ENCODE results near the gene DSP. TPM values are rescaled to one million over a fixed set of nuclear protein-coding genes. Genes with fewer than 3 reads are reported as not detected.

DSP gene, protein sequence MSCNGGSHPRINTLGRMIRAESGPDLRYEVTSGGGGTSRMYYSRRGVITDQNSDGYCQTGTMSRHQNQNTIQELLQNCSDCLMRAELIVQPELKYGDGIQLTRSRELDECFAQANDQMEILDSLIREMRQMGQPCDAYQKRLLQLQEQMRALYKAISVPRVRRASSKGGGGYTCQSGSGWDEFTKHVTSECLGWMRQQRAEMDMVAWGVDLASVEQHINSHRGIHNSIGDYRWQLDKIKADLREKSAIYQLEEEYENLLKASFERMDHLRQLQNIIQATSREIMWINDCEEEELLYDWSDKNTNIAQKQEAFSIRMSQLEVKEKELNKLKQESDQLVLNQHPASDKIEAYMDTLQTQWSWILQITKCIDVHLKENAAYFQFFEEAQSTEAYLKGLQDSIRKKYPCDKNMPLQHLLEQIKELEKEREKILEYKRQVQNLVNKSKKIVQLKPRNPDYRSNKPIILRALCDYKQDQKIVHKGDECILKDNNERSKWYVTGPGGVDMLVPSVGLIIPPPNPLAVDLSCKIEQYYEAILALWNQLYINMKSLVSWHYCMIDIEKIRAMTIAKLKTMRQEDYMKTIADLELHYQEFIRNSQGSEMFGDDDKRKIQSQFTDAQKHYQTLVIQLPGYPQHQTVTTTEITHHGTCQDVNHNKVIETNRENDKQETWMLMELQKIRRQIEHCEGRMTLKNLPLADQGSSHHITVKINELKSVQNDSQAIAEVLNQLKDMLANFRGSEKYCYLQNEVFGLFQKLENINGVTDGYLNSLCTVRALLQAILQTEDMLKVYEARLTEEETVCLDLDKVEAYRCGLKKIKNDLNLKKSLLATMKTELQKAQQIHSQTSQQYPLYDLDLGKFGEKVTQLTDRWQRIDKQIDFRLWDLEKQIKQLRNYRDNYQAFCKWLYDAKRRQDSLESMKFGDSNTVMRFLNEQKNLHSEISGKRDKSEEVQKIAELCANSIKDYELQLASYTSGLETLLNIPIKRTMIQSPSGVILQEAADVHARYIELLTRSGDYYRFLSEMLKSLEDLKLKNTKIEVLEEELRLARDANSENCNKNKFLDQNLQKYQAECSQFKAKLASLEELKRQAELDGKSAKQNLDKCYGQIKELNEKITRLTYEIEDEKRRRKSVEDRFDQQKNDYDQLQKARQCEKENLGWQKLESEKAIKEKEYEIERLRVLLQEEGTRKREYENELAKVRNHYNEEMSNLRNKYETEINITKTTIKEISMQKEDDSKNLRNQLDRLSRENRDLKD (N-terminal part only)
- total RNA-seq = 1 to 10 TPM; 3.0 to 3.4 TPM
- long read RNA-seq, donor 1, partial matches to known transcripts = 1 of 1 reads
- long read RNA-seq, donor 1, other reads (novel, unspliced or antisense) = 0 of 1 reads
- long read RNA-seq, donor 2, partial matches to known transcripts = 2 of 4 reads
- long read RNA-seq, donor 2, other reads (novel, unspliced or antisense) = 2 of 4 reads

DNA sequence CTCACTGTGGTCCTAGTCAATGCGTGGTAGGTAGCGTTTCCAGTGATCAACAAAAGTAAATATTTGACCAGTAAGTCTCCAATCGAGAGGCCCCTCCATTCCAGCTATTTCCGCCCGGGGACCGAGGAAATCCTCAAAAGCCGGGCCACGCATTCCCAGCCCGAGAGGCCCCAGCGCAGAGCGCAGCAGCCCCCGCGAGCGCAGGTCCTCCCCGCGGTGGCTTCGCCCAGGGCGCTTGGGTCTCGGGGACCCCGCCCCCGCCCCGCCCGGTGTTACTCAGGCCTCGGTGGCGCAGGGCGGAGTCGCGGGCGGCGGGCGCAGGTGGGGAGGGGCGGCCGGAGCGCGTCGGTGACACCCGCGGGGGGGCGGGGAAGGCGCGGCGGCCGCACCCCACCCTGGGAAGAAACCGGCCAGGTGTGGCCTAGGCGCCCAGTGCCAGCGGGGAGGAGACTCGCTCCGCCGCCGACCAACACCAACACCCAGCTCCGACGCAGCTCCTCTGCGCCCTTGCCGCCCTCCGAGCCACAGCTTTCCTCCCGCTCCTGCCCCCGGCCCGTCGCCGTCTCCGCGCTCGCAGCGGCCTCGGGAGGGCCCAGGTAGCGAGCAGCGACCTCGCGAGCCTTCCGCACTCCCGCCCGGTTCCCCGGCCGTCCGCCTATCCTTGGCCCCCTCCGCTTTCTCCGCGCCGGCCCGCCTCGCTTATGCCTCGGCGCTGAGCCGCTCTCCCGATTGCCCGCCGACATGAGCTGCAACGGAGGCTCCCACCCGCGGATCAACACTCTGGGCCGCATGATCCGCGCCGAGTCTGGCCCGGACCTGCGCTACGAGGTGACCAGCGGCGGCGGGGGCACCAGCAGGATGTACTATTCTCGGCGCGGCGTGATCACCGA, at the start of gene DSP:
Gene DSP, plus strand, starts transcription at position 497 of the 890 bp plus-strand sequence. Its CDS starts 245 bp downstream, at position 742.
- DNase-seq (ENCODE audit: low spot score) = peak; percentile 78
- intact Hi-C loops (cut with DNase I) = no loop called here

DNA sequence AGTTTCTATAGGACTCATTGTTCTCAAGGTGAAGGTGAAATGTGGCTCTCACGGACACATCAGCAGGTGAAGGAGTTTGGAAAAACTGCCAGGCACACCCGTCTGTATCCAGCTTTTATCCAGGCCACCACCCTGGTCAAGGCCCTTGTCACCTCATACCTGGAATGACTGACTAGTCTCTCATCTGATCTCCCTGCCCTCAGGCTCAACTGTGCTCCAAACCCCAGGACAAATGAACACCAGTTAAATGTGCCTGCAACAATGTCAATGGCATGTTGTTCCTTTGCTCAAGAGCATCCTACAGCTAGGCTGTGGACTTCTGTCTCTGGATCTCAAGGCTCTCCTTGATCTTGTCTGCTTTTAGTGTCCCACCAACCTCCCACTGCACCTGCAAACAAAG, 47.6 kb upstream of the DSP start:
- intact Hi-C loops (cut with DNase I) = no loop called here

DNA sequence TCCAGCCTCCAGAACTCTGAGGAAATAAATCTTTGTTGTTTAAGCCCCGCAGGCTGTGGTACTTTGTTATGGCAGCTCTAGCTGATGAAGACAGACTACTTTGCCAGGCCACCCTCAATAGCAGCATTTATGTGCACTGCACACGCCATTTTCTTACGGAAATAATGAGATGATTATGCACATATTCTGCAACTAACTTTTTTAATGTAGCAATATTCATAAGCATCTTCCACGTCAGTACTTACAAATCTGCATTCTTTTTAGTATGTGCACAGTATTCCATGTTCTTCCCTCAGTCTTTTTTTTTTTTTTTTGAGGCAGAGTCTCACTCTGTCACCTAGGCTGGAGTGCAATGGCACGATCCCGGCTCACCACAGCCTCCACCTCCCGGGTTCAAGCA, 46.8 kb upstream of the DSP start:
- DNase-seq (ENCODE audit: low spot score) = no peak
- intact Hi-C loops (cut with DNase I) = no loop called here

More for the DNA sequence above, 47.6 kb upstream of the DSP start:
- no peak for DNase-seq (ENCODE audit: low spot score)

DNA sequence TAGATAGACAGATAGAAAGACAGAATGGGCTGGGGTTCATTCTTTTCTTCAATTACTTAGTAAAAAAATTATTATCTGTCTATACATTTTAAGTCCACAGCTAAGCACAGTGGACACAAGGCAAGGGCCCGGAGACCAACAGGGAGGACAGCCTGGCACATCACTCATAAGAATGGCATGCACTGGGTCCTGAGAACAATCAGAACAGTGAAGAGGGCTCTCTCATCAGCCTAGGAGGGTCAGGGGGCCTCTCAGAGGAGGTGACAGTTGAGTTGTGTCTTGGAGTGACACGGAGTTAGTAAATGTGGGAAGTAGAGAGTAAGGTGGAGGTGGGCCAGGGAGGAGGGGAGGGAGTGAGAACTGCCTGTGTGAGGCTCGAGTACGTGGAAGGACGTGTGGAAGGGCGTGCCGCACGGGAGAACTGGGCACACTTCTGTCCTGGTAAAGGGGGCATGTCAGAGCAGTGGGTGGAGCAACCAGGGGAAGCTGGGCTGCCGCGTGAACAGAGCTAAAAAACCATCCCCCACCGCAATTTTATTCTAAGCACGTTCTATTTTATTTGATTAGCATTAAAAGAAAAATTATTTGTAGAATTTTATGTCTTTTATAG, 45.1 kb upstream of the DSP start:
- no peak for DNase-seq (ENCODE audit: low spot score)
- intact Hi-C loops (cut with DNase I) = no loop called here

DNA sequence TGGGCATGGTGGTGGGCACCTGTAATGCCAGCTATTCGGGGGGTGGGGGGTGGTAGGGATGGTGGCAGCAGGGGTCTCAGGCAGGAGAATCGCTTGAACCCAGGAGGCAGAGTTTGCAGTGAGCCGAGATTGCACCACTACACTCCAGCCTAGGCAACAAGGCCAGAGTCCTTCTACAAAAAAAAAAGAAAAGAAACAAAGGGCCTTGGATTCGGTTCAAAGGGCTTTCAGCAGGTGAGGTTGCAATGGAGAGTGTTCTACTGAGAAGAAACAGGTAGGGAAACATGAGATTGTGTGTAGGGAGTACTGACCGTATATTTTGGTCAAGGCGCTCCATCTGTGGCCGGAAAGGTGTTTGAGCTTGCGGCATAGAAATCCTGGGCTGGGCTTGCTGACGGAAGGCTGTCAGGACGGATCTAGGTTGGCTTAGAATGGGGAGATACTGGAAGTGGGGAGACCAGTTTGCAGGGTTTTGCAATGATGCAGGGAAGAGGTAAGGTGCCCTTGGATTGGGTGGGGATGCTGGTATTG, 40.7 kb upstream of the DSP start:
- intact Hi-C loops (cut with DNase I) = no loop called here

DNA sequence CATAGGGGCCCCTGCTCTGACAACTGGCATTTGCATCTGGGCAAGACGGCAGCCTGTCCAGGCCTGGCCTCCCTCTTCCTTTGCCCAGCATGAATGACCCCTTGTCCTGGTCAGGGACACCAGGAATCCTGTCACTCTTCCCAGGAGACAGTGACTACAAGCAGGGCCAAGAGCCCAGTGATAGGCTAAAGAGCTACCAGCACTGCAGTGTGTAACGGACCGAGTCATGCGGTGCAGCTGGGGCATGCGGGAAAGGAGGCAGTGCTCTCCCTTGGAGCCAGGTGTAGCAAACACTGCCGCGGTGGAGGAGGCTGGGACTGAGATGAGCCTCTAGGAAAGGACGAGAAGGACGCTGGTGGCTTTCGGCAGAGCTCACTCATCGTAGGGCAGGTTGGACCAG, 38.7 kb upstream of the DSP start:
- intact Hi-C loops (cut with DNase I) = no loop called here
- no peak for DNase-seq (ENCODE audit: low spot score)

More for the DNA sequence above, 40.7 kb upstream of the DSP start:
- no peak for DNase-seq (ENCODE audit: low spot score)

DNA sequence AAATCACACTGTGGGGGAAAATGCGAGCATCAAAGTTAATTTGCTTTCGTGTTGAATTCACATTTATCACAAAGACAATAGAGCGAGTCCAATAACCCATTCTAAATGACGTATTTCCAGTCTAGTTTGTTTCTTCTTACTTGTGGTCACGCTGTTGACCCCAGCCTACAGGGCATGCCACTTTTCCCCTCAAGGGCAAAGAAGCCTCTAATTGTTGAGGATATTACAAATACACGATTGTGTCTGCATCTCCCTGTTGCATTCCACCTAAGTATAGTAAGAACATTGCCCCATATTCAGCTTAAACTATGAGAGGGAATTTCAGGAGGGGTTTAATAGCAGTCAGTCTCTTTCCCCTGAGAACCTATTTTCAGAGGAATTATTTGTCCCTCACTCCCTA, 37.4 kb upstream of the DSP start:
- intact Hi-C loops (cut with DNase I) = no loop called here
- DNase-seq (ENCODE audit: low spot score) = no peak

DNA sequence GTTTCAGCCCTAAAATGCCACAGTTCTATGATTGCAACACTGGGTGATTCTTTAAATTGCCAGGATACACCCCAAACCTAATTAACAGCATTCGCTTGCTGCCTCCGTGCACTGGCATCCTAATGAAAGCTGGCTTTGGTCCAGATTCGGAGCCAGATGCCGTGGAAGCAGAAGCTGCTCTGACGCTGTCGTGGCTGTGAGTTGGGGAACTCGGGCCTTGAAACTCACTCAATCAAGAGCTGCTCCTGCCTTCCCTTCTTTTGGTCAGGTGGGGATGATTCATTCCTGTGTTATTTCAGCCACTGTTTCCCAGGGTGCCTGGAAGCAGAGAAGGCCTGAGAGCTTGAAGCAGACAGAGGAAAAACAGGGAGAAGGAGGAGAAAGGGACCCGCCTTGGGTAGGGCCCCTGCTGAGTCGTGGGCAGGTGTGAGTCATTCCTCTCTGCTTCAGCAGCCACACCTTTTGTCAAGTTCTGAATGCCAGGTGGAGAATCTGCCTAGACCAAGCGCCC, 36.2 kb upstream of the DSP start:
- no peak for DNase-seq (ENCODE audit: low spot score)
- intact Hi-C loops (cut with DNase I) = no loop called here

DNA sequence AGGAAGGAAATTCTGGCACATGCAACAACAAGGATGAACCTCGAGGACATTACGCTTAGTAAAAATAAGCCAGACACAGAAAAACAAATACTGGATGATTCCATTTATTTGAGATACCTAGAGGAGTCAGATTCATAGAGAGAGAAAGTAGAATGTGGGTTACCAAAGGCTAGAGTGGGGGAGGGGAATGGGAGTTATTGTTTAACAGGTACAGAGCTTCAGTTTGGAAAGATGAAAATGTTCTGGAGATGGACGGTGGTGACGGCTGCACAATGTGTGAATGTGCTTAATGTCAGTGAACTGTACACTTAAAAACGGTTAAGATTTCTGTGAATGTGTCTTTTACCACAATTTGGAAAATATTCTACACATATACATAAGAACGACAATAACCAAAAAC, 33.9 kb upstream of the DSP start:
- DNase-seq (ENCODE audit: low spot score) = no peak
- intact Hi-C loops (cut with DNase I) = no loop called here

DNA sequence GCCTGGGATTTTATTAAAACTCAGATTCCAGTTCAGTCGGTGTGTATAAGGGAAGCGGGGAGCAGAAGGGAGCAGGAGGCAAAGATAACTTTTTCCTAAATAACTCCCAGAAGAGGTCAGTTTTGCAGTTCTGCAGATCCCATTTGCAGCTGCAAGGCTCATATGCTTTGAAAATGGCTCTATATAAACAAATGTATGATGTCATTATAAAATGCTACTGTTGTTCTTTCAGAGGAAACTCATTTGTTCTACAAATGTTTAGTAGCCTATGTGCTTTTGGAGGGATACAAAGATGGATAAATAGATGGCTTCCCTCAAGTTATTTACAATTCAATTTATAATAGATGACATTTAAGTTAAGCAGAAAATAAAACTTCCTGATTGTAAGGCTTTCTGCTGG, 29.2 kb upstream of the DSP start:
- intact Hi-C loops (cut with DNase I) = no loop called here
- no peak for DNase-seq (ENCODE audit: low spot score)

DNA sequence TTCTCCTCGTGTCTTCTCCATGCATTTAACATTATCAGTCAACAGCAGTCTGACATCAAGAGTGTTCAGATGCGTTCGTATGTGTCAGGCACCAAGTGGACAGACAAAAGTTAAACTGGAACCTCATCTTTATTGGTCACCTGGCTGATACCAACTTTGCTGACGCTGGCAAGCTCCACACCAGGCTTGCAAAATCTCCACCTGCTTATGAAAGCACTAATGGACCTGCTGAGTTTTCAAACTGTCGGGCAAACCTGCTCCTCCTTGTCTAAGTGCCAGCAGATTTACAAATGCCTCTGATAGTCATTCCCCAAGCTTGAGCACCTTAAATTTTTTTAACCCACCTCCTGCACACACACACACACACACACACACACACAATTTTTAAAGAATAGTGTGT, 27.9 kb upstream of the DSP start:
- intact Hi-C loops (cut with DNase I) = no loop called here

DNA sequence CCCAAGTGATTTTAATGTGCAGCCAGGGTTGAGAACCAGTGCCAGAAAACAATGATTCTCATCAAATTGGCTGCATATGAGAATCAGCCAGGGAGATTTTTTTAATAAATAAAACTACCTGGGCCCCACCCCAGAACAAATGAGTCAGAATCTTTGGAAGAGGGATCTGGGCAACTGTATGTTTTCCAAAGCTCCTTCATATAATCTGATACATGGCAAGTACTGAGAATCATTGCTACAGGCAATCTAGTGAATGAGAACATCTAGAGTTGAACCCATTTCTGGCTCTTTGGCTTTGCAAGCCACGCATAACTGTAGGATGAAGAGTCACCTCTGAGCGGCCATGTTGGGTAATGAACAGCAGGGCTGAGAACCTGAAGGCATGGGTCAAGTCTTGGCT, 26.1 kb upstream of the DSP start:
- DNase-seq (ENCODE audit: low spot score) = no peak
- intact Hi-C loops (cut with DNase I) = no loop called here

More for the DNA sequence above, 27.9 kb upstream of the DSP start:
- no peak for DNase-seq (ENCODE audit: low spot score)

DNA sequence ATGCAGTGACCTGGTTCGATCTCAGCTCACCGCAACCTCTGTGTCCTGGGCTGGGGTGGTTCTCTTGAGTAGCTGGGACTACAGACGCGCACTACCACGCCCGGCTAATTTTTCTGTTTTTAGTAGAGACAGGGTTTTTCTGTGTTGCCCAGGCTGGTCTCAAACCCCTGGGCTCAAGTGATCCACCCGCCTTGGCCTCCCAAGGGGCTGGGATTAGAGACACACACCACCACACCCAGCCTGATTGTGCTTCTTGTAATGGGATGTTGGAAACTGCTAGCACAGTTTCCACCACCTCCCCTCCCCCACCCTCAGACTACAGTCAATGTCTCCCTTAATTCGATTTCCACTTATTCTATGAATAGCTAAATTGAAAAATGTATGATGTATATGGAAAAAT, 22.6 kb upstream of the DSP start:
- intact Hi-C loops (cut with DNase I) = no loop called here
- no peak for DNase-seq (ENCODE audit: low spot score)

DNA sequence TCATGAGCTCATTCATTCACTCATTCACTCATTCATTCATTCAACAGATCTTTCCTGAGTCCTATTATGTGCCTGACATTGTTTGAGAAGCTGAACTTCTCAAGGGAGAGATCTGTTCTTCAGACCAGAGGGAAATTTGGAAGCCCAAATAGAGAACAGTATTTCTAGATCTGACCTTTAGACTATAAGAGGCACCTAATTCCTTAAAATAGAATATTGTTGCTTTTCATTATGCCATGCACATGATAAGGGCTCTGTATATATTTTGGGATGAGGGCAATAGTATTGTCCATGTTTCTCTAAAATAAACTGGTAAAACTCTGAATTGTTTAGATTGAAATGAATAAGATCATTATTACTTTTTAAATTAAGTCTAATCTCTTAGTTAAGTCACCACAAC, 18.6 kb upstream of the DSP start:
- intact Hi-C loops (cut with DNase I) = no loop called here
- DNase-seq (ENCODE audit: low spot score) = no peak

DNA sequence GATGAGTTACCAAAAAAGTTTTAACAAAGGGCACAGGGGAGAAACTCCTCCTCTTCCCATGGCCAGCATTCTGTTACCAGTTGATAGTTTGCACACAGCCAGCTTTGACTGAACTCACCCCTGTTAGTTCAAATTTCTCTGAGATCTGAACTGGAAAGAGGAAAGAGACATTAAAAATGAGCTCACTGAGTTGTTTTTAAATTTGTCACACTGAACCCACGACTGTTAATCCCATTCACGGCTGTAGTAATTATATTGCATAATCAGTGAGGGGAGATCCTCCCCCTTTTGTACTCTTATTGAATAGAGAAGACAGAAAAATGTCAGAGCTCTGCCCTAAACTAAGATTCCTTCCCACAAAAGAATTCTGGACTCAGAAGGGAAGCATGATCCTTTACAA, 17.5 kb upstream of the DSP start:
- intact Hi-C loops (cut with DNase I) = no loop called here
- DNase-seq (ENCODE audit: low spot score) = no peak

DNA sequence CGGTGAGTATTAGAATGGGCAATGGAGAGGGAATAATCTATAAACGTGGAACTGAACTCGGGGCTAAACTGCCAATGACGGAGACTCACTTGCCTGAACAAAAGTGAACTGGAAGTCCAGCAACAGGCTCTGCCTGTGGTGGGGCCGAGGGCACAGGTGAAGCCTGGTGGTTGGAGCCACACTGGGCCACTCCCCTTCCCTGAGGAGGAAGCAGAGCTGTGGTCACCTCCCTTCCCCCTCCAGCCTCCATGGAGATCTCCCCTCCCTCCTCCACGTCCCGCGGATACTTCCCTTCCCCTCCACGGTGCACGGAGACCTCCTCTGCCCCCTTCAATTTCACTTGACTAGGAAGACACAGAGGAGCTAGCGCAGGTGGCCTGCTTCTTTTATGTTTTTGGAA, 14.7 kb upstream of the DSP start:
- intact Hi-C loops (cut with DNase I) = no loop called here
- no peak for DNase-seq (ENCODE audit: low spot score)

DNA sequence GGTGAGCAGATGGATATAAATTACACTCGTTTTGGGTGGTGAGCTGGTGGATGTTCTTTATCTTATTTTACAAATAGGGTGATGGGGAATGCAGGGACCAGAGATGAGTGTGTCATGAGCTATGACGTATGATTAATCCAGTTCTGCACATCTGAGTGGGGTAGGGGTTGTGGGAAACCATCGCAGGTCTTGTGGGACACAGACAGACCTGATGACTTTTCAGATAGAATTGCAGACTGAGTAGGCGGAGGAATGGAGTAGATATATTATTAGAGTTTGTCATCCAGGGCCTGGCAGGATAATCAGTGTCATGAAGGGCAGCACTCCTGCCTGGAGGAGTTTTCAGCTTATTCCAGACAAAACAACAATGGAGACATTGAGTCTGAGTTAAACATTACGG, 12.9 kb upstream of the DSP start:
- DNase-seq (ENCODE audit: low spot score) = no peak
- intact Hi-C loops (cut with DNase I) = no loop called here

DNA sequence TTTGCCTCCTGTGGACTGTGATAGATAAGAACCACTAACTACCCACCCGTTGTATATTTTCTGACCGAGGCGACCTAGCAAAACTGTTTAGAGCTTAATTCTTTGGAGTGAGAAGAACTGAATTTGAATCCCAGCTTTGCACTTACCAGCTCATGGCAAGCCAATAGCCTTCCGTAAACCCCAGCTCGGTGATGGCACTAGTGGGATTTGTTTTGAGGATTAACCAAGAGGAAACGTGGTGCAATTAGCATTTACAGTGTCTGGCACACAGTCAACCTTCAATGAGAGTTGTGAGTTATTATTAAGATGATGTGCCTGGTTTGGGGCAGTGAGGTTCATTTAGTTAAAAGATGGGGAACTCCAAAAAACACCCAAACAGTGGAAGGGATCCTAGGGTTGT, 12.3 kb upstream of the DSP start:
- no peak for DNase-seq (ENCODE audit: low spot score)
- intact Hi-C loops (cut with DNase I) = no loop called here
